Trophoblast cell (in vitro differentiated cells and primary cell): Measurements from ENCODE around the gene APBA2.

ENCODE experiments used
- DNase-seq, 2 donors: peaks; one replicate each; pipeline ENCODE4 v3.0.0-alpha.2; 2016
- H2AFZ ChIP-seq: 2 replicates; pipeline ENCODE4 v1.6.1; 2013; ENCODE audit warnings: low read length, moderate library complexity, mild to moderate bottlenecking; ENCODE audit not compliant: insufficient read depth, poor library complexity
- H2AK5ac ChIP-seq: 2 replicates; pipeline ENCODE4 v1.6.1; 2013; ENCODE audit warnings: mild to moderate bottlenecking, low read length
- H2BK120ac ChIP-seq: 2 replicates; pipeline ENCODE4 v1.6.1; 2013; ENCODE audit warnings: low read length, mild to moderate bottlenecking, moderate library complexity; ENCODE audit not compliant: insufficient read depth, poor library complexity
- H2BK12ac ChIP-seq: 2 replicates; pipeline ENCODE4 v1.6.1; 2013; ENCODE audit warnings: mild to moderate bottlenecking, low read length, moderate library complexity
- H2BK5ac ChIP-seq: 2 replicates; pipeline ENCODE4 v1.6.1; 2013; ENCODE audit warnings: low read length, low read depth, moderate library complexity, mild to moderate bottlenecking; ENCODE audit not compliant: poor library complexity
- H3K14ac ChIP-seq: 2 replicates; pipeline ENCODE4 v1.6.1; 2013; ENCODE audit warnings: mild to moderate bottlenecking, low read length
- H3K18ac ChIP-seq: 2 replicates; pipeline ENCODE4 v1.6.1; 2013; ENCODE audit warnings: mild to moderate bottlenecking, low read length
- H3K23ac ChIP-seq: 2 replicates; pipeline ENCODE4 v1.6.1; 2013; ENCODE audit warnings: low read length
- H3K27ac ChIP-seq: 2 replicates; pipeline ENCODE4 v1.5.1; 2013; ENCODE audit warnings: low read depth, mild to moderate bottlenecking, inconsistent platforms, low read length, moderate library complexity
- H3K27me3 ChIP-seq: 2 replicates; pipeline ENCODE4 v1.6.1; 2013; ENCODE audit warnings: inconsistent platforms, mild to moderate bottlenecking, low read length, moderate library complexity; ENCODE audit not compliant: insufficient read depth
- H3K36me3 ChIP-seq, 2 experiments: 1 replicate in 1 of 2; 2 replicates in 1 of 2; pipeline ENCODE4 v1.6.1; 2013; ENCODE audit warnings: low read length in 2 of 2, mild to moderate bottlenecking in 2 of 2, moderate library complexity in 1 of 2; ENCODE audit not compliant: insufficient read depth in 2 of 2, control insufficient read depth in 1 of 2
- H3K4ac ChIP-seq: 2 replicates; pipeline ENCODE4 v1.6.1; 2013; ENCODE audit warnings: low read depth, mild to moderate bottlenecking, low read length, moderate library complexity
- H3K4me1 ChIP-seq, 2 experiments: 1 replicate in 1 of 2; 2 replicates in 1 of 2; pipeline ENCODE4 v1.6.1; 2013; ENCODE audit warnings: low read length in 2 of 2, mild to moderate bottlenecking in 2 of 2, moderate library complexity in 1 of 2; ENCODE audit not compliant: insufficient read depth in 2 of 2, control insufficient read depth in 1 of 2
- H3K4me2 ChIP-seq: 2 replicates; pipeline ENCODE4 v1.6.1; 2013; ENCODE audit warnings: inconsistent platforms, mild to moderate bottlenecking, low read length, moderate library complexity
- H3K4me3 ChIP-seq: 2 replicates; pipeline ENCODE4 v1.5.1; 2013; ENCODE audit warnings: mild to moderate bottlenecking, low read depth, low read length, inconsistent platforms
- H3K79me1 ChIP-seq: one replicate; pipeline ENCODE4 v1.6.1; 2013; ENCODE audit warnings: low read length
- H3K79me2 ChIP-seq: 2 replicates; pipeline ENCODE4 v1.6.1; 2013; ENCODE audit warnings: low read length, mild to moderate bottlenecking; ENCODE audit not compliant: control insufficient read depth, insufficient read depth, poor library complexity
- H3K9ac ChIP-seq: 2 replicates; pipeline ENCODE4 v1.6.1; 2013; ENCODE audit warnings: mild to moderate bottlenecking, low read length
- H3K9me3 ChIP-seq: 2 replicates; pipeline ENCODE4 v1.6.1; 2013; ENCODE audit warnings: low read depth, mild to moderate bottlenecking, control low read depth, inconsistent platforms, low read length; ENCODE audit not compliant: insufficient read depth
- H4K12ac ChIP-seq: 2 replicates; pipeline ENCODE4 v1.6.1; 2013; ENCODE audit warnings: low read depth, mild to moderate bottlenecking, low read length, moderate library complexity
- H4K8ac ChIP-seq: 2 replicates; pipeline ENCODE4 v1.6.1; 2013; ENCODE audit warnings: low read depth, mild to moderate bottlenecking, low read length, moderate library complexity
- H4K91ac ChIP-seq: one replicate; pipeline ENCODE4 v1.6.1; 2013; ENCODE audit warnings: low read depth, mild to moderate bottlenecking, low read length, moderate library complexity
- WGBS: extraction: QIAGEN DNeasy Blood & Tissue Kit; methylation state at CpG from one replicate; pipeline ENCODE4 v1.1.7; 2013; ENCODE audit warnings: missing lambda C conversion rate; ENCODE audit not compliant: insufficient read length, insufficient coverage; ENCODE audit errors: extremely low coverage; 5-methylcytosine and 5-hydroxymethylcytosine counted together

The APBA2 gene

DNA sequence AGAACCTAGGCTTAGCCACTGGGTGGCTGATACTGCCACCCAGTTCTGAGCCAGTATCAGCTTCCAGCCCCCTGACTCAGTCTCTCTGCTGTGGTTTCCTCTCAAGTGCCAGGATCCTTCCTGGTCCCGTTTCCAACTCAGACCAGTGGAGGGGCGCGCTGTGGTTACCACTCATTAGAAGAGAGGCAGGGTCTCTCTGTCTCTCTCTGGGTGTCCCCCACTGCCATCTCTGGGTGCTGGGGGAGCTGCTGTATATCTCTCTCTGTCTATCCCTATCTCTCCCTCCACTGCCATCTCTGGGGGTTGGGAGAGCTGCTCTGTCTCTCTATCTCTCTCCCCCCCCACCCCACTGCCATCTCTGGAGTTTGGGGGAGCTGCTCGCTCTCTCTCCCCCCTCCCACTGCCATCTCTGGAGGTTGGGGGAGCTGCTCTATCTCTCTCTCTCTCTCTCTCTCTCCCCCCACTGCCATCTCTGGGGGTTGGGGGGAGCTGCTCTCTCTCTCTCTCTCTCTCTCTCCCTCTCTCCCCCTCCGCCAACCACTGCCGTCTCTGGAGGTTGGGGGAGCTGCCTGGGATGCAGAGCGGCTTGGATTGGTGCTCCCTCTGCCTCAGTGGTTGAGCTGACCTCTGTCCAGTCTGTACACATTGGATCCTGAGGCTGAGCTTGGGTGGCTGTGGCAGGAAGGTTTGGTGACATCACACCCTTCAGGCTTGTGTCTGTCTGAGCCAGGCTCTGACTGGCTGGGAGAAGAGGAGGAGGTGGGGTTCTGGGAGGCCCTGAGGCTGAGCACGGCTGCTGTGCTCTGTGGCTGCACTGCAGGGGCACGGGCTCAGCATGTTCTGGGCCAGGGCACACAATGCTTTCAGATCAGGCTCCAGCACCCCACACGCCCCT lies 98.9 kb downstream of the APBA2 start:
- Histone ChIP-seq H3K4ac (no peak overlapping the region), H2BK12ac (no peak overlapping the region), H3K18ac (no peak overlapping the region), H3K4me1 (peaks cover 9 to 14% of the 10 kb centered on the region in 2 experiments), H3K27ac (no peak overlapping the region), H3K23ac (no peak overlapping the region), H3K27me3 (no peaks in the 10 kb centered on the region), H2AFZ (no peak overlapping the region), H4K8ac (peak overlapping the region; percentile 36), H3K36me3 (no peaks in the 10 kb centered on the region), H3K4me3 (no peak overlapping the region), H3K4me2 (no peak overlapping the region), H4K12ac (no peak overlapping the region), H3K9me3 (peaks cover 4% of the 10 kb centered on the region), H2BK120ac (no peak overlapping the region), H2BK5ac (no peak overlapping the region), H3K79me1 (peaks cover 4% of the 10 kb centered on the region), H3K79me2 (no peaks in the 10 kb centered on the region), H2AK5ac (no peak overlapping the region), H4K91ac (peak overlapping the region; percentile 19), H3K9ac (no peak overlapping the region), H3K14ac (no peak overlapping the region)
- WGBS: no CpG with 5 or more reads among the region's 10 CpGs
- no peak for DNase-seq

- no CpG with 5 or more reads among the region's 6 CpGs for WGBS
- no peak overlapping the region for H3K4me2 ChIP-seq
- H3K4me1 ChIP-seq: peaks cover 9 to 15% of the 10 kb centered on the region in 2 experiments
- H2AFZ ChIP-seq: no peak overlapping the region
- no peak overlapping the region for H3K4ac ChIP-seq
- H3K79me1 ChIP-seq: peaks cover 4% of the 10 kb centered on the region
- H3K9ac ChIP-seq: no peak overlapping the region
- H3K23ac ChIP-seq: no peak overlapping the region
- no peak overlapping the region for H2BK120ac ChIP-seq
- no peak overlapping the region for H3K18ac ChIP-seq
- H3K27ac ChIP-seq: no peak overlapping the region
- no peak for DNase-seq
- no peak overlapping the region for H3K4me3 ChIP-seq
- H2AK5ac ChIP-seq: no peak overlapping the region
- H3K79me2 ChIP-seq: no peaks in the 10 kb centered on the region
- no peak overlapping the region for H4K8ac ChIP-seq
- no peak overlapping the region for H4K91ac ChIP-seq
- H3K14ac ChIP-seq: no peak overlapping the region
- no peak overlapping the region for H4K12ac ChIP-seq
- H3K36me3 ChIP-seq: no peaks in the 10 kb centered on the region
- peaks cover 4% of the 10 kb centered on the region for H3K9me3 ChIP-seq
- H2BK5ac ChIP-seq: no peak overlapping the region
- no peaks in the 10 kb centered on the region for H3K27me3 ChIP-seq
- H2BK12ac ChIP-seq: no peak overlapping the region
Measured at GRCh38 chr15:28985316-28985645, 99.5 kb downstream of the APBA2 start.

DNA sequence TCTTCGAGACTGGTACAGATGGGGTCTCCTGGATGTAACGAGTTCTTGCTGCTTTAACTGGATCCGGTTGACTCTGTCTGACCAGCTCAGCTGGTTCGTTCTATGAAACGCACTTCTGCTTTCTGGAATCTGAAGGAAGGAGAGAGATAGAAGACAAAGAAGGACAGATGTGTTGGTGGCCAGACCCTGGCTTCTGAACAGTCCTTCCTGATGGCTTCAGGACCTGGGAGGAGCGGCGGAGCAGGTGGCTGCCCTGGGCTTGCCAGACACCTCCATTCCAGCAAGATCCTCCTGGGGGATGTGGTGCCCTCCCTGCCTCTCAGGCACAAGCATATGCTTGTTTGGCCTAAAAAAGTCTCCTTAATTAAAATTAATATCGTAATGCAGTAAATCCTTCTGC lies 99.9 kb downstream of the APBA2 start:
- H3K4me2 ChIP-seq: no peak overlapping the region
- no peaks in the 10 kb centered on the region for H3K36me3 ChIP-seq
- no peaks in the 10 kb centered on the region for H3K79me2 ChIP-seq
- no peak overlapping the region for H4K91ac ChIP-seq
- H2BK12ac ChIP-seq: no peak overlapping the region
- no peak overlapping the region for H2AK5ac ChIP-seq
- no peak overlapping the region for H2BK5ac ChIP-seq
- no peak overlapping the region for H3K23ac ChIP-seq
- H3K79me1 ChIP-seq: peaks cover 4% of the 10 kb centered on the region
- no peak overlapping the region for H3K9ac ChIP-seq
- H3K4me3 ChIP-seq: no peak overlapping the region
- no peak overlapping the region for H3K27ac ChIP-seq
- no peak overlapping the region for H4K8ac ChIP-seq
- H3K18ac ChIP-seq: no peak overlapping the region
- H2BK120ac ChIP-seq: no peak overlapping the region
- no peaks in the 10 kb centered on the region for H3K27me3 ChIP-seq
- no peak overlapping the region for H3K4ac ChIP-seq
- no CpG with 5 or more reads among the region's 8 CpGs for WGBS
- no peak for DNase-seq
- peaks cover 4% of the 10 kb centered on the region for H3K9me3 ChIP-seq
- H4K12ac ChIP-seq: no peak overlapping the region
- no peak overlapping the region for H2AFZ ChIP-seq
- no peak overlapping the region for H3K14ac ChIP-seq
- peaks cover 9 to 15% of the 10 kb centered on the region in 2 experiments for H3K4me1 ChIP-seq

DNA sequence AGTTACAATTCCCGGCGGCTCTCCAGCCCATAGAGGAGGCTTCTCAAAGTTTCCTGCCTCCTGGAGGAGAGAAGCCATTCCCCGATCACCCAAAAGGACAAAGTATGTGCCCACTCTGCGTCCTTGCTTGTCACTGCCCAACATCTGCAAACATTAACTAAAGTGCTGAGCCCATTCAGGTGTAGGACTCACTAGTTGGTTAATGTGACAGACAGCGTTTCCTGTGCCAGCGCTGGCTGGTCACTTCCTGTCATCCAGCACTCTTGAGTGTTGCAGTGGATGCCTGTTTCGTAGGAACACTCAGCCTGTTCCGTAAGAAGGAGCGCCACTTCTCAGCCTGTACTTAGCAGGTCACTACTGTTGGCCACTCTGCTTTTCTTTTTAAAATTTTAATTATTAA lies 100.3 kb downstream of the APBA2 start:
- peaks cover 4% of the 10 kb centered on the region for H3K79me1 ChIP-seq
- H2AK5ac ChIP-seq: no peak overlapping the region
- peaks cover 4% of the 10 kb centered on the region for H3K9me3 ChIP-seq
- no peak overlapping the region for H3K18ac ChIP-seq
- H2BK12ac ChIP-seq: no peak overlapping the region
- H3K79me2 ChIP-seq: no peaks in the 10 kb centered on the region
- no peaks in the 10 kb centered on the region for H3K36me3 ChIP-seq
- no peaks in the 10 kb centered on the region for H3K27me3 ChIP-seq
- H3K23ac ChIP-seq: no peak overlapping the region
- no peak overlapping the region for H3K4ac ChIP-seq
- no peak overlapping the region for H3K9ac ChIP-seq
- H2BK120ac ChIP-seq: no peak overlapping the region
- H3K4me2 ChIP-seq: no peak overlapping the region
- no peak overlapping the region for H2AFZ ChIP-seq
- no peak overlapping the region for H3K4me3 ChIP-seq
- no peak overlapping the region for H2BK5ac ChIP-seq
- no CpG with 5 or more reads among the region's 9 CpGs for WGBS
- DNase-seq: no peak
- no peak overlapping the region for H3K27ac ChIP-seq
- no peak overlapping the region for H4K12ac ChIP-seq
- no peak overlapping the region for H4K91ac ChIP-seq
- peaks cover 9 to 17% of the 10 kb centered on the region in 2 experiments for H3K4me1 ChIP-seq
- no peak overlapping the region for H4K8ac ChIP-seq
- no peak overlapping the region for H3K14ac ChIP-seq
